IMR-90 (cell line): ENCODE data around the gene MREG. TPM values are rescaled to one million over a fixed set of nuclear protein-coding genes. Genes with fewer than 3 reads are reported as not detected.

ENCODE experiments used
- ATAC-seq: fragments of 200-7000 bp; cut with Tn5 transposase; 2 replicates; pipeline ENCODE4 v1.9.1; 2020; ENCODE audit warnings: low read depth, mild to moderate bottlenecking, moderate library complexity
- BruUV-seq: library from RNA; stranded (reverse); fragments of 400-500 nt; replicated peaks from 2 replicates; lab custom pipeline; 2021; lab: Mats Ljungman, UMichigan
- CTCF ChIA-PET: fragments of 300-600 bp; formaldehyde crosslinking; extraction: SDS; loops from one replicate; lab custom pipeline; 2021; ENCODE audit warnings: antibody characterized with exemption; lab: Yijun Ruan, JAX
- POLR2A ChIA-PET: fragments of 300-600 bp; sonication (Branson Sonifier 250); formaldehyde crosslinking; loops from one replicate; lab custom pipeline; 2022; ENCODE audit warnings: antibody characterized with exemption; ENCODE audit not compliant: unreplicated experiment; lab: Charles Lee
- DNase-seq: peaks from one replicate; pipeline ENCODE4 v3.0.0; 2013
- H2AFZ ChIP-seq: replicated peaks from 2 replicates; pipeline ENCODE3; 2013; ENCODE audit warnings: low read length, mild to moderate bottlenecking; ENCODE audit not compliant: poor library complexity
- H2AK5ac ChIP-seq: 2 replicates; pipeline ENCODE4 v1.6.1; 2013; ENCODE audit warnings: low read depth, low read length, inconsistent platforms
- H2AK9ac ChIP-seq: replicated peaks from 2 replicates; pipeline ENCODE3; 2013; ENCODE audit warnings: mild to moderate bottlenecking, low read depth, low read length, moderate library complexity; ENCODE audit not compliant: poor library complexity
- H2BK120ac ChIP-seq: 2 replicates; pipeline ENCODE4 v1.6.1; 2013; ENCODE audit warnings: low read depth, low read length, inconsistent platforms
- H2BK15ac ChIP-seq: 3 replicates; pipeline ENCODE4 v1.6.1; 2013; ENCODE audit warnings: low read depth, low read length, inconsistent platforms
- H2BK20ac ChIP-seq: 2 replicates; pipeline ENCODE4 v1.6.1; 2013; ENCODE audit warnings: low read depth, mild to moderate bottlenecking, inconsistent platforms, low read length, moderate library complexity
- H2BK5ac ChIP-seq: 2 replicates; pipeline ENCODE4 v1.6.1; 2013; ENCODE audit warnings: mild to moderate bottlenecking, low read depth, low read length, inconsistent platforms; ENCODE audit not compliant: poor library complexity, severe bottlenecking
- H3K14ac ChIP-seq: replicated peaks from 2 replicates; pipeline ENCODE4 v1.6.1; 2013; ENCODE audit warnings: low read depth, low read length, inconsistent platforms
- H3K18ac ChIP-seq: 2 replicates; pipeline ENCODE4 v1.6.1; 2013; ENCODE audit warnings: low read depth, low read length, control low read depth
- H3K23ac ChIP-seq: 2 replicates; pipeline ENCODE4 v1.6.1; 2013; ENCODE audit warnings: low read depth, low read length, inconsistent platforms
- H3K27ac ChIP-seq: 2 replicates; pipeline ENCODE4 v1.5.1; 2013; ENCODE audit warnings: mild to moderate bottlenecking, control low read depth, low read length; ENCODE audit not compliant: insufficient read depth
- H3K27me3 ChIP-seq: 2 replicates; pipeline ENCODE4 v1.6.1; 2013; ENCODE audit warnings: low read length; ENCODE audit not compliant: control insufficient read depth, insufficient read depth
- H3K36me3 ChIP-seq: 2 replicates; pipeline ENCODE4 v1.6.1; 2013; ENCODE audit warnings: low read length, mixed read lengths; ENCODE audit not compliant: control insufficient read depth, insufficient read depth
- H3K4ac ChIP-seq: 2 replicates; pipeline ENCODE4 v1.6.1; 2013; ENCODE audit warnings: low read depth, low read length, inconsistent platforms
- H3K4me1 ChIP-seq: 2 replicates; pipeline ENCODE4 v1.6.1; 2013; ENCODE audit warnings: low read length, mixed read lengths; ENCODE audit not compliant: control insufficient read depth, insufficient read depth
- H3K4me2 ChIP-seq: 2 replicates; pipeline ENCODE4 v1.6.1; 2013; ENCODE audit warnings: low read depth, mild to moderate bottlenecking, control low read depth, low read length, moderate library complexity
- H3K4me3 ChIP-seq: 2 replicates; pipeline ENCODE4 v1.5.1; 2013; ENCODE audit warnings: low read depth, mild to moderate bottlenecking, control low read depth, low read length, moderate library complexity; ENCODE audit not compliant: insufficient read depth
- H3K56ac ChIP-seq: 2 replicates; pipeline ENCODE4 v1.6.1; 2013; ENCODE audit warnings: low read length, inconsistent platforms; ENCODE audit not compliant: insufficient read depth; ENCODE audit errors: extremely low read depth
- H3K79me1 ChIP-seq, 2 experiments: 2 replicates each; pipeline ENCODE4 v1.6.1; 2013; ENCODE audit warnings: low read length in 2 of 2, inconsistent platforms in 1 of 2, low read depth in 1 of 2
- H3K9ac ChIP-seq: 2 replicates; pipeline ENCODE4 v1.6.1; 2013; ENCODE audit warnings: low read depth, low read length, control low read depth
- H3K9me1 ChIP-seq: 2 replicates; pipeline ENCODE4 v1.6.1; 2013; ENCODE audit warnings: low read length, inconsistent platforms; ENCODE audit not compliant: insufficient read depth
- H3K9me3 ChIP-seq: 2 replicates; pipeline ENCODE4 v1.6.1; 2013; ENCODE audit warnings: low read length; ENCODE audit not compliant: control insufficient read depth, insufficient read depth
- H4K20me1 ChIP-seq: 2 replicates; pipeline ENCODE4 v1.6.1; 2013; ENCODE audit warnings: low read length, inconsistent platforms; ENCODE audit not compliant: insufficient read depth
- H4K5ac ChIP-seq: 2 replicates; pipeline ENCODE4 v1.6.1; 2013; ENCODE audit warnings: mild to moderate bottlenecking, low read depth, low read length, control low read depth
- H4K8ac ChIP-seq, 2 experiments: 2 replicates each; pipeline ENCODE4 v1.6.1; 2013; ENCODE audit warnings: low read depth in 2 of 2, low read length in 2 of 2, control low read depth in 1 of 2, inconsistent platforms in 1 of 2
- H4K91ac ChIP-seq: 2 replicates; pipeline ENCODE4 v1.6.1; 2013; ENCODE audit warnings: low read depth, low read length, inconsistent platforms; ENCODE audit not compliant: insufficient read depth
- NFE2L2 ChIP-seq: fragments of 150-350 bp; IDR thresholded peaks from 2 replicates; pipeline ENCODE4 v1.6.1; 2016; ENCODE audit warnings: low read depth, mild to moderate bottlenecking, low read length
- RFX5 ChIP-seq: IDR thresholded peaks from 2 replicates; pipeline ENCODE4 v1.8.0; 2012; ENCODE audit warnings: low read depth, mild to moderate bottlenecking, low read length, moderate library complexity
- SMC3 ChIP-seq: fragments of 150-350 bp; IDR thresholded peaks from 2 replicates; pipeline ENCODE4 v1.6.1; 2016; ENCODE audit warnings: low read depth, mild to moderate bottlenecking, antibody characterized with exemption, low read length, moderate library complexity
- WGBS, 2 experiments: methylation state at CpG; one replicate each; pipeline versions ENCODE4 v1.1.5 to v1.1.7; 2013; ENCODE audit warnings: missing lambda C conversion rate in 2 of 2; ENCODE audit not compliant: insufficient read length in 1 of 2; ENCODE audit errors: extremely low coverage in 2 of 2; 5-methylcytosine and 5-hydroxymethylcytosine counted together
- dilution Hi-C: fragments of 300-500 bp; cut with HindIII; formaldehyde crosslinking; loops from one replicate; pipeline ENCODE4 v1.14.3; 2018; ENCODE audit warnings: low sequenced_read_pairs; ENCODE audit not compliant: unreplicated experiment
- in situ Hi-C: fragments of 300-500 bp; cut with MboI; formaldehyde crosslinking; loops from 3 replicates; pipeline ENCODE4 v1.14.3; 2019; ENCODE audit warnings: low sequenced_read_pairs, inconsistent platforms, mixed read lengths
- intact Hi-C: fragments of 100-400 bp; cut with micrococcal nuclease; formaldehyde crosslinking; loops from 2 replicates; pipeline ENCODE4 v1.10.0; 2022
- polyA plus RNA-seq, 3 experiments: library from polyadenylated mRNA; depleted of rRNA; stranded (reverse); fragments of >200 nt; gene quantifications; 2 replicates each; pipeline ENCODE4 v1.2.3, GENCODE V29; 2012; ENCODE audit warnings: low replicate concordance in 1 of 3
- total RNA-seq: library from RNA; depleted of rRNA; stranded (reverse); fragments of >200 nt; gene quantifications from 2 replicates; pipeline ENCODE4 v1.2.3, GENCODE V29; 2012
- TF ChIP-seq, protein P1 (sequence below): conservative IDR thresholded peaks from 2 replicates; pipeline ENCODE4 v1.5.1; 2012; ENCODE audit warnings: mild to moderate bottlenecking, low read depth, low read length, improper control_type of control experiment

MREG gene
- total and polyA plus RNA-seq, 2 of the 4 experiments (the other 2 are of a cell fraction), result 1.0 to 1.8 TPM

DNA sequence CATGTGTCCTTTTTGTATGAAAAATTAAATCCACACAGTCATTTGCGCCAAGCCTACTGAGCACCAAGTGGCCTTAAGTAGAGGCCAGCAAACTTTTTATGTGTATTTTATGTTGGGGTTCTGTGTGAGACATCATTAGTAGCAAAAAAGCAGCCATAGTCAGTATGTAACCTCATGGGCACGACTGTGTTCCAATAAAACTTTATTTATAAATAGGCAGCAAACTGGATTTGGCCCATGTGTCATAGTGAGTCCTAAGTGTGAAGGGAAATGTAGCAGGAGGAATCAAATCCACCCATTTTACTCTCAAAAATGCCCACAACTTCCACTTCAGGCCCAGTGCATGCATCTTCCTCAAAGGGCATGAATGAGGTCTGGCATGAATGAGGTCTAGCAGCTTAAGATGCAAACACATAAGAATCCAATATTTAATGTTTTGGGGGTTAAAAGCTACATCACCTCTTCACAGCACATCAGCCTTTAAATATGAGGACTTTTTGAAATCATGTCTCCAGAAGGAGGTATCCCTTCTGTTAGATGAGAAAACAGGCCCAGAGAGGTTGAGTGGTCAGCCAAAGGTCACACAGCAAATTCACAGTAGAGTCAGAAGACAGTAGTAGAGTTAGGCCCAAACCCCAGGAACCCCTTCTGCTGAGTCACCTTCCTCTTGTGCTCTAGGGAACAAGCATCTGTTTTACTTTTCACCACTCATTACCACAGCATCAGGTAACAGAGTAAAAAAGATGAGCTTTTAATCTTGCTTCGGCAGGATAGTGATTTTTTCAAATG, 45.6 kb downstream of the MREG start:
- CTCF ChIA-PET, result no interaction called here
- no peak overlapping the region for H2BK15ac ChIP-seq
- no peak overlapping the region for H2BK120ac ChIP-seq
- H3K9ac ChIP-seq, result no peak overlapping the region
- no peak overlapping the region for H4K91ac ChIP-seq
- no peaks in the 10 kb centered on the region for H3K36me3 ChIP-seq
- dilution Hi-C loops, result no loop called here
- no TSS peak for BruUV-seq
- POLR2A ChIA-PET, result no interaction called here
- no peak overlapping the region for H2AK9ac ChIP-seq
- in situ Hi-C loops, result no loop called here
- H3K14ac ChIP-seq, result no peak overlapping the region
- no peak overlapping the region for H3K56ac ChIP-seq
- TF ChIP-seq SMC3 (no peak), NFE2L2 (peak; percentile 33; the same call in 1 of the 2 replicates), RFX5 (no peak)
- TF ChIP-seq, protein P1, sequence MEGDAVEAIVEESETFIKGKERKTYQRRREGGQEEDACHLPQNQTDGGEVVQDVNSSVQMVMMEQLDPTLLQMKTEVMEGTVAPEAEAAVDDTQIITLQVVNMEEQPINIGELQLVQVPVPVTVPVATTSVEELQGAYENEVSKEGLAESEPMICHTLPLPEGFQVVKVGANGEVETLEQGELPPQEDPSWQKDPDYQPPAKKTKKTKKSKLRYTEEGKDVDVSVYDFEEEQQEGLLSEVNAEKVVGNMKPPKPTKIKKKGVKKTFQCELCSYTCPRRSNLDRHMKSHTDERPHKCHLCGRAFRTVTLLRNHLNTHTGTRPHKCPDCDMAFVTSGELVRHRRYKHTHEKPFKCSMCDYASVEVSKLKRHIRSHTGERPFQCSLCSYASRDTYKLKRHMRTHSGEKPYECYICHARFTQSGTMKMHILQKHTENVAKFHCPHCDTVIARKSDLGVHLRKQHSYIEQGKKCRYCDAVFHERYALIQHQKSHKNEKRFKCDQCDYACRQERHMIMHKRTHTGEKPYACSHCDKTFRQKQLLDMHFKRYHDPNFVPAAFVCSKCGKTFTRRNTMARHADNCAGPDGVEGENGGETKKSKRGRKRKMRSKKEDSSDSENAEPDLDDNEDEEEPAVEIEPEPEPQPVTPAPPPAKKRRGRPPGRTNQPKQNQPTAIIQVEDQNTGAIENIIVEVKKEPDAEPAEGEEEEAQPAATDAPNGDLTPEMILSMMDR, result no peak
- peak; percentile 25 for DNase-seq
- WGBS, 2 experiments, result no CpG with 5 or more reads among the region's 3 CpGs
- H3K18ac ChIP-seq, result no peak overlapping the region
- H3K4me3 ChIP-seq, result no peak overlapping the region
- no peak overlapping the region for H2BK20ac ChIP-seq
- H3K4ac ChIP-seq, result no peak overlapping the region
- H3K9me1 ChIP-seq, result no peaks in the 10 kb centered on the region; the same call in 1 of the 2 replicates
- H3K9me3 ChIP-seq, result no peaks in the 10 kb centered on the region
- no peak overlapping the region for H3K27ac ChIP-seq
- H2AFZ ChIP-seq, result no peak overlapping the region
- no peak overlapping the region for H4K5ac ChIP-seq
- H3K4me2 ChIP-seq, result no peak overlapping the region
- H3K79me1 ChIP-seq, result no peaks in the 10 kb centered on the region
- no peak for ATAC-seq
- H4K20me1 ChIP-seq, result no peaks in the 10 kb centered on the region
- H4K8ac ChIP-seq, result no peak overlapping the region
- no peak overlapping the region for H2AK5ac ChIP-seq
- no peaks in the 10 kb centered on the region for H3K4me1 ChIP-seq
- no peaks in the 10 kb centered on the region for H3K27me3 ChIP-seq
- no peak overlapping the region for H3K23ac ChIP-seq
- no peak overlapping the region for H2BK5ac ChIP-seq
- intact Hi-C loops, result no loop called here
